ENCODE data around the gene SCYGR6. TPM values are rescaled to one million over a fixed set of nuclear protein-coding genes. Genes with fewer than 3 reads are reported as not detected.

SCYGR6 gene
- total RNA-seq, 2 donors from 2014 or later = not detected

GRCh38 chr2:227717687-227718567, 6.6 kb downstream of the SCYGR6 start, which contains the start of gene SLC19A3:
Gene SLC19A3 (minus strand): TSS chr2:227718028. CDS start chr2:227702318, 15,710 bp downstream.
- intact Hi-C loops (cut with DNase I) = no loop called here
- ATAC-seq = peak; percentile 94 to 97
- peak; percentile 92 for DNase-seq

- ATAC-seq (no peak), DNase-seq (no peak)
- intact Hi-C loops (cut with DNase I) = no loop called here
Measured at GRCh38 chr2:227716501-227716900, 8.1 kb downstream of the SCYGR6 start.

- intact Hi-C loops (cut with DNase I) = no loop called here
- ATAC-seq (no peak), DNase-seq (no peak)
Measured at GRCh38 chr2:227713291-227713690, 11.3 kb downstream of the SCYGR6 start.

GRCh38 chr2:227710986-227711385, 13.6 kb downstream of the SCYGR6 start:
- DNase-seq (no peak), ATAC-seq (no peak)
- intact Hi-C loops (cut with DNase I) = no loop called here

- intact Hi-C loops (cut with DNase I) = no loop called here
- DNase-seq = no peak
- no peak for ATAC-seq
Measured at GRCh38 chr2:227707390-227707789, 17.2 kb downstream of the SCYGR6 start.

GRCh38 chr2:227706859-227707258, 17.7 kb downstream of the SCYGR6 start:
- no peak for ATAC-seq
- intact Hi-C loops (cut with DNase I) = no loop called here

GRCh38 chr2:227703961-227704360, 20.6 kb downstream of the SCYGR6 start:
- ATAC-seq (peak; percentile 44 to 78), DNase-seq (no peak)
- intact Hi-C loops (cut with DNase I) = no loop called here

More at GRCh38 chr2:227706859-227707258, 17.7 kb downstream of the SCYGR6 start:
- no peak for DNase-seq

- DNase-seq (no peak), ATAC-seq (peak; percentile 67 to 88)
- intact Hi-C loops (cut with DNase I) = no loop called here
Measured at GRCh38 chr2:227703280-227703732, 21.3 kb downstream of the SCYGR6 start.

GRCh38 chr2:227701556-227701955, 23.0 kb downstream of the SCYGR6 start:
- ATAC-seq = no peak
- intact Hi-C loops (cut with DNase I) = no loop called here

GRCh38 chr2:227696990-227697679, 27.4 kb downstream of the SCYGR6 start:
- DNase-seq (no peak), ATAC-seq (no peak)
- intact Hi-C loops (cut with DNase I) = no loop called here

More at GRCh38 chr2:227701556-227701955, 23.0 kb downstream of the SCYGR6 start:
- DNase-seq = no peak

- intact Hi-C loops (cut with DNase I) = no loop called here
- no peak for DNase-seq
- ATAC-seq = no peak
Measured at GRCh38 chr2:227687189-227687588, 37.4 kb downstream of the SCYGR6 start.

GRCh38 chr2:227684258-227684657, 40.3 kb downstream of the SCYGR6 start:
- DNase-seq (no peak), ATAC-seq (no peak)
- intact Hi-C loops (cut with DNase I) = no loop called here

- ATAC-seq = no peak
- intact Hi-C loops (cut with DNase I) = loop anchor here in 1 of 2 donors (10.0 kb wide), 1 partner anchor 77 kb away; no protein-coding TSS in a partner anchor
Measured at GRCh38 chr2:227677928-227678327, 46.6 kb downstream of the SCYGR6 start.

GRCh38 chr2:227674485-227674884, 50.1 kb downstream of the SCYGR6 start:
- ATAC-seq (peak in 1 of 2 donors; percentile 61), DNase-seq (no peak)
- intact Hi-C loops (cut with DNase I) = loop anchor here in 1 of 2 donors (10.0 kb wide), 1 partner anchor 80 kb away; no protein-coding TSS in a partner anchor

More at GRCh38 chr2:227677928-227678327, 46.6 kb downstream of the SCYGR6 start:
- DNase-seq = no peak

Other genes with a start within 250 kb of the SCYGR6 start
- not detected for gene SCYGR2, start 125.9 kb downstream of the SCYGR6 start, total RNA-seq
- gene SCYGR3, start 109.9 kb downstream of the SCYGR6 start, total RNA-seq = not detected
- not detected for gene SCYGR4, start 107.3 kb downstream of the SCYGR6 start, total RNA-seq
- not detected for gene SCYGR5, start 58.0 kb downstream of the SCYGR6 start, total RNA-seq
- 10 to 100 TPM; 14.2 to 40.4 TPM for gene SLC19A3, start 6.7 kb downstream of the SCYGR6 start, total RNA-seq
- gene SCYGR7, start 3.6 kb upstream of the SCYGR6 start, total RNA-seq = not detected
- gene SCYGR8, start 21.1 kb upstream of the SCYGR6 start, total RNA-seq = not detected
- gene CCL20, start 89.1 kb upstream of the SCYGR6 start, total RNA-seq = not detected
- under 1 TPM; 0.21 to 0.65 TPM for gene DAW1, start 146.9 kb upstream of the SCYGR6 start, total RNA-seq

All from left cardiac atrium (tissue), 4 donors.